ENCODE results near the gene EBPL.

EBPL gene

GRCh38 chr13:49670828-49671227 lies 20.5 kb downstream of the EBPL start:
- DNase-seq: no peak

DNA sequence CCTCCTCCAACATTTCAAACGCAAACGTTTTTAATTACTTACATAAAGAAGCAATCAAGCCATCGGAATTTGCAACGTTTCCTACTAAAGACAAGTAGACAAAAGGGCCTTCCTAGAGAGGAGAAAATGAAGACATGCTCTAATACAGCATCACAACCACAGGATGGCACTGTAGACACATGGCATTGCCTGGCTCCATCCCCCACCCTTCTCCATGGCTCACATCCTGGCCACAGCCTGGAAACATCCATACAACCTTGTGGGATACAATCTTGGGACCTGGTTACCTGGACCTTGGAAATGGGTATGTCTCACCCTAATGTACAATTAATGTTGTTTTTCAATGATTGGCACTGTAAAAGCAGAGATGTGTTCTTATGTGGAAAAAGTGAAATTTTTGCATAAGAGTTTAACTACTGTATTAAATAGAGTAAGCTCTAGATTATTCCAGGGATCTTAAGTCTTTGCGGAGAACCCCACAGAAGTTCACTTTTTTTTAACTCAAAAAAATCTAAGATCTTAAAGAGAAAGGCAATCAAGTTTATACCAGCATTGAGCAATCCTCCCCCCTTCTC lies 21.5 kb downstream of the EBPL start:
- no peak for DNase-seq

- DNase-seq: no peak
These were observed 23.5 kb downstream of the EBPL start for GRCh38 chr13:49667773-49668172.

GRCh38 chr13:49664606-49665005 lies 26.7 kb downstream of the EBPL start:
- DNase-seq: no peak

- DNase-seq: no peak
These were observed 34.0 kb downstream of the EBPL start for GRCh38 chr13:49657241-49657641.

DNA sequence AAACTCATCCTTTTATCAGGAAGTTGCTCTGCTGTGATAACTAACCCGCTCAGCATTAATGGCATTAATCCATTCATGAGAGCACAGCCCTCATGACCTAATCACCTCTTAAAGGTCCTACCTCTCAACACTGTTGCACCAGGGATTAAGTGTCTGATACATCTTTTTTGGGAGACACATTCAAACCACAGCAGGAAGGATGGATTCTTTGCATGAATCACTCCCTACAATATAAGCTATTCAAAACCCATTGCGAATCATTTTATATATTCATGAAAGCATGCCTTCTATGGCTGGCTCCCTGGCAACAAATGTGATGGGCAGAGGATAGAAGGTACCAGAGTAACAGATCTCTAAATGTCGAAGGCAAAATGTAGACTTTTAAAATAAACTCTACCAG lies 35.4 kb downstream of the EBPL start:
- no peak for DNase-seq

GRCh38 chr13:49654011-49654410 lies 37.3 kb downstream of the EBPL start:
- no peak for DNase-seq

- DNase-seq: no peak
These were observed 37.8 kb downstream of the EBPL start for GRCh38 chr13:49653478-49653877.

- DNase-seq: no peak
These were observed 38.7 kb downstream of the EBPL start for GRCh38 chr13:49652355-49653305.

DNA sequence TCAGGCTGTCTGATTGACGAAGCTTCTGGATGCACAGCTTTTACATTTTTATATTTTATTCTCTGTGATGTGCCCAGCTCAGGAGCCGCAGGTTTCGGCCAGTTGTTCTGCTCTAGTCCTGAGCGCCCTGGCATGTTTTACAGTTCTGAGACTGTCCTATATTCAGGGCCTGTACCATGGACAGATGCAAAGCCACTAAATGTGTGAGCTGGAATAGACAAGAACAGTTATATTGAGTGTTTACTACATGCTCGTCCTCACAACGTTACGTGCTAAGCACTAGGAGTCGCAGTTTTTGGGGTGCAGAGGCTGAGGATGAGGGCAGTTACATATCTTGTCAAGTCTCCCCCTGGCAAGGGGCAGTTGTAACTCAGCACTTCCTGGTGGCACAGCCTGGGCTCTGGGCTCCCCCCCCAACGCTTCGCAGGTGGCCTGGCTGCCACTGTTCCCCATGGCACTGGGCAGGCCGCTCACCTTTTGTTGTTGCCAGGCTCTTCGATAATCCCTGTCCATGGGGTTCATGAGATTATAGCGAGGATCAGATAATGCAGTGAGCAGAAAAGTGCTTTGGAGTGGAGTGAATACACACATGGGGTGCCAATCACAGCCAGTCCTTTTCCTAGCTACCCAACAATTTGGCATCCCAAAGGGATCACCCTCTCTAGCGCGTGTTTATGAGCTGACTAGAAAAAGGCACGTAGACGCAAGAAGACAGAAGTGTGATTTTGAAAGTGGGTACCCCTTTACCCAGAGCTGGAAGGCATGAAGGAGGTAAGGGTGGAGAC lies 39.5 kb downstream of the EBPL start:
- DNase-seq: no peak

DNA sequence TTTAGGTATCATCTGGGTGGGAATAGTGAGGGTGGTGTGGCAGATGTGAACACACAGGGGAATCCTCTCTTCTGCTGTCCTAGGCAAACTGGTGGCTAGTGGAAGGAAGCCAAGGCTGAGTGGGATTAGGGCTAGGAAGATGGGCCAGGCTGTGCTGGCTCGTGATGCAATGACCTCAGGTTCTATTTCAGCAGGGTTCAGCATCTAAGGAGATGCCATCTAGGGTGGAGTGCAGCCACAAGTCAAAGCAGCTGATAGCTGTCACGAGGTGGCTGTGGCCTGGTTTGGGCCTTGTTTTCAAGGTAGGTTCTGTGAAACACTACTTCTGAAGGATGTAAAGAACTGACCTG lies 41.3 kb downstream of the EBPL start:
- DNase-seq: no peak

- DNase-seq: no peak
These were observed 41.9 kb downstream of the EBPL start for GRCh38 chr13:49649244-49649962.

- DNase-seq: no peak
These were observed 44.6 kb downstream of the EBPL start for GRCh38 chr13:49646688-49647087.

- DNase-seq: no peak
These were observed 45.8 kb downstream of the EBPL start for GRCh38 chr13:49645451-49645850.

GRCh38 chr13:49643035-49643646 lies 48.1 kb downstream of the EBPL start:
- no peak for DNase-seq

DNA sequence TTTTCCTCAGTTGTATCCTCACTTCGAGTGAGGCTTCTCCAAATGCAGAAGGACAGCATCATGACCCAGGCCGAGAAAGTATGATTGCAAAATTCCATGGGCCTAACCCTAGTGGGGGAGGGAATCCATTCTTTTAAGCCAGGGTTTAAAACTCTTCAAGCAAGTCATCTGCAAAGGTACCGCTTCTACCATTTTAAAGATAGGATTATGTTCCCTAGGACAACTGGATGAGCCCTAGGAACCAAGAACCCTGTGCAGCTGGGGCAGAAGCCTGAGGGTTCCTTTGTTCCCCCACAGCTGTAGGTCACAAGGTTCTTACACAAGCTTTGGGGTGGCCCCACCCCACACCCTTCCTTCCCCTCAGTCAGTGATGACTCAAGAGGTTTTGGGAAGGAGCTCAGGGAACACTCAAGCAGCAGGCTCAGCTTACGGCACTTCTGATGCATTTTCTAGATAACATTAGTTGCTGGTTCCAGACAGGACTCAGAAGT lies 49.4 kb downstream of the EBPL start:
- no peak for DNase-seq

GRCh38 chr13:49638744-49639072 lies 52.6 kb downstream of the EBPL start:
- no peak for DNase-seq

GRCh38 chr13:49638030-49638743 lies 53.1 kb downstream of the EBPL start:
- DNase-seq: no peak

GRCh38 chr13:49636705-49637104 lies 54.6 kb downstream of the EBPL start:
- no peak for DNase-seq

DNA sequence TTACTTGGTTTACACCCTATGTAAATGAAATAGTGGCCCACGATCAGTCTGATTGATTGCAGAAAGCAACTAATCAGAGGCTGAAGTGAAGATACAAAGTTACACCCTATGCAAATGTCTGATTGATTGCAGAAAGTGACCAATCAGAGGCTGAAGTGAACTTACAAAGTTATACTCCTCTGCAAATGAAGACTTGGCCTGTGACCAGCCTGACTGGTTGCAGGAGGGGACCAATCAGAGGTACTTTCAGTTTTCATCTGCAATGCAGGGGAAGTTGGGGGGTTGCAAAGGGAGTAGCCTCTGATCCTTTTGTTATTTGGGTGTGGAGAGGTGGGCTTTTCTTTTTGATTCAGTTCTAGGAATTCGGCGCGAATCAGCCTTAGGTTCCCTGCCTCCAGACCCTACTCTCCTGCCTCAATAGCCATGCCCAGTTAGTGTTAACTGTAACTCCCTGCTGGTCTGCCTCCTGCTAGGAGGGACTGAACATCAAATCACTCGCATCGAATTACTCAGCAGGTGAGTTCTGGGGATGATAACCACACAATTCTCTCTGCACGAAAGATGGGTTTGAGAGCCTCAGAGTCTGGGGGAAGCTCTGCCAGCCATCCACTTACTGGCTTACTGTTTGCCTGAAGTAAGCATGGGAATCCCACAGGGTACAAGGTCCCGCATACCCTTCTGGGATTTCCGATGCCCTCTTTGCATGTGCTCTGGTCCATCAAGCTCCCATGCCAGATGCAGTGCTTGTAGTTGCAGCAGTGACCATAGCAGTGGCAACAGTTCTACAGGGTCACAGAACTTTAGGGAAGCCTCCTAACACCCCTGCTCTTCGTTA lies 55.5 kb downstream of the EBPL start:
- peak; percentile 26 for DNase-seq

- DNase-seq: no peak
These were observed 57.6 kb downstream of the EBPL start for GRCh38 chr13:49633710-49634109.

Measured in NCI-H345 (cell line).